GF-D8 (cell line): Measurements from ENCODE around the gene SUPT3H.
"Not testable (repeated sequence)": the region's sequence is repeated elsewhere in the genome, so short reads cannot be mapped to it uniquely, and the experiment has no call there.

Experiments used
- DNase-seq: peaks from one replicate; lab custom pipeline; 2025; lab: John Stamatoyannopoulos, UW

Gene SUPT3H

DNA sequence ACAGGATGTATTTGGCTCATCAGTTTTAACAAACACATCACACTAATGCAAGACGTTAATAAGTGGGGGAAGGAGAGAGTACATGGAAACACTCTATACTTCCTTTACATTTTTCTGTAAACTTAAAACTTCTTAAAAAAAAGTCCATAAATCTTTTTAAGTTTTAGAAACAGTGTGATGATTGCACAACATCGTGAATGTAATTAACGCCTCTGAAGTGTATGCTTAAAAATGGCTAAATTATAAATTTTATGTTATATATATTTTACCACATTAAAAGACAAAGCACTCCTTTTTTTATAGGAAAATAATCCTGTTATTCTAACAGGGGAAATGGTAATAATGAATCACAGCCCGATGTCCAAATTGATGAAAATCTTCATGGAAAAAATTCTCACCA is 193.7 kb downstream of the SUPT3H start:
- no peak for DNase-seq

DNA sequence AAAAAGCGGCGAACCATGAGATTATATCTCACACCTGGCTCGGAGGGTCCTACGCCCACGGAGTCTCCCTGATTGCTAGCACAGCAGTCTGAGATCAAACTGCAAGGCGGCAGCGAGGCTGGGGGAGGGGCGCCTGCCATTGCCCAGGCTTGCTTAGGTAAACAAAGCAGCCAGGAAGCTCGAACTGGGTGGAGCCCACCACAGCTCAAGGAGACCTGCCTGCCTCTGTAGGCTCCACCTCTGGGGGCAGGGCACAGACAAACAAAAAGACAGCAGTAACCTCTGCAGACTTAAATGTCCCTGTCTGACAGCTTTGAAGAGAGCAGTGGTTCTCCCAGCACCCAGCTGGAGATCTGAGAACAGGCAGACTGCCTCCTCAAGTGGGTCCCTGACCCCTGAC is 201.4 kb downstream of the SUPT3H start:
- not testable (repeated sequence) for DNase-seq

DNA sequence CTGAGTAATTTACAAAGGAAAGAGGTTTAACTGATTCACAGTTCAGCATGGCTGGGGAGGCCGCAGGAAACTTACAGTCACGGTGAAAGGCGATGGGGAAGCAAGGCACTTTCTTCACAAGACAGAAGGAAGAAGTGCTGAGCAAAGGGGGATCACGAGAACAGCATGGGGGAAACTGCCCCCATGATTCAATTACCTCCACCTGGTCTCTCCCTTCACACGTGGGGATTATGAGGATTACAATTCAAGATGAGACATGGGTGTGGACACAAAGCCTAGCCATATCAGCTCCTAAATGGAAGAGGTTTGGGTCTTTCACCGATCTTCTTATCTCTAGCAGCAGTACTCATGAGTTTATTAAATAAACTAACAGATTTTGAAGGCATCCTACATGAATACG is 202.5 kb downstream of the SUPT3H start:
- DNase-seq, result no peak

DNA sequence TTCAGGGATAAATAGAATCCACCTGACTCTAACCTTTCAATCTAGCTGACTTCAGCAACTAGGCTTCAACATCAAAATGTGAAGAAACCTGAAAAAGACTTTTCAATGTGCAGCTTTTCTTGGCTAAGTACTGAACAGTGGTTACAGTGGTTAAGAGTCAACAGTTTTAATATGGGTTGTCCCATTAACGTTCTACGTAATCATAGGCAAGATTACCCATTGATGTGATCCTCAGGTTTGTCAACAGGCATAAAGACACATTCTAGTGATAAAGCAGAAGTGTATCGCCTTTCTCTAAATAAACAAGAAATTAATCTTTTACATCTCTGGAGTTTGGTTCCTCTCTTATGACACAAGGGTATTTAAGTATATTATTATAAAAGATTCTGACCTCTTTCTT is 203.7 kb downstream of the SUPT3H start:
- no peak for DNase-seq

DNA sequence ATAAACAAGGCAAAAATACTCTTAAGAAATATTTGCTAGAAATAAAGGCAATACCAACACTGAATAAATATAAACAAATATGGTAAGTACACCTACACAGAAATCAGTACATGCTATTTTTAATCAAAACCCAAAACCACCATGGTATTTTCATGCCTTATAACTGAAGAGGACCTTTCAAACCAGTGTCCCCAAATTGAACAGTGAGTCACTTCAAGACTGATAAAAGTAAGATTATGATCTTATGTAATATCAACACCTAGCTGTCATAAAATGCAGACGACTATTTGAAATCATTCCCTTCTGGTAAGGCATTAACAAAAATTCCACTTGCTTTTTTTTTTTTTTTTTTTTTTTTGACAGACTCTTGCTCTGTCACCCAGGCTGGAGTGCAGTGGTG is 206.4 kb downstream of the SUPT3H start:
- DNase-seq, result no peak

DNA sequence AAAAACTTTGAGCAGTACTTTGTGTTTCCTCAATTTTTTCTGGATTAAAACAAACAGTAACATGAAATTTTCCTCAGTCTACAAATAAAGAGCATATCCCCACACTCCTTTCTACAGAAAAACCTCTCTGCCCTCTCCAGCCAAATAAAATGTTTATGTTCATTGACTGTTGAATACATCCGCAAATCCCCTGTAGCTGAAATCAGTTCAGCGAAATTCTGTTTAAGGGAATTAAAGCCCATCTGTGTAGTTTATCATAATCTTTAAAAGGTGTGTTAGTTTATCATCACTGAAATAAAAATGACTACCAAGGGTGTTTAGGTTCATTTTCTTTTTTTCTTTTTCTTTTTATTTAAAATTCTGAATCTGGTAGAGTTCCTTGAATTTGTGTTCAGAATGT is 207.4 kb downstream of the SUPT3H start:
- no peak for DNase-seq

DNA sequence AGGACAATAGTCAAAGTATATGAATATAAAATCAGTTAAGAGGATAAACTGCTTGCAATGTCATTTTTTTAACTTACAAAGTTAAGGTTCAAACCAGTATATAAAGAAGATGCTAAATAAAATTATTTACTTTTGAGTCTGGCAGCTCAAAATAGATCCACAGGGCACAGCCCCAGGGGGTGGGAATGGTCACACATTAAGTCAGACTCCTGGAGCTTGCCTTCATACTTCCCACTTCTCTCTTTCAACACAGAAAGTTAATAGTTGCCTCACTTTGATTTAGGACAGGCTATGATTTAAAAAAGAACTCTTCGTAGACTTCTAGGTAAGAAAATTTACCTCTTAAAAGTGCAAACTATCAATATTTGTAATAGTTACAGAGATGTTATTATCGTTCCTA is 207.9 kb downstream of the SUPT3H start:
- DNase-seq, result no peak

DNA sequence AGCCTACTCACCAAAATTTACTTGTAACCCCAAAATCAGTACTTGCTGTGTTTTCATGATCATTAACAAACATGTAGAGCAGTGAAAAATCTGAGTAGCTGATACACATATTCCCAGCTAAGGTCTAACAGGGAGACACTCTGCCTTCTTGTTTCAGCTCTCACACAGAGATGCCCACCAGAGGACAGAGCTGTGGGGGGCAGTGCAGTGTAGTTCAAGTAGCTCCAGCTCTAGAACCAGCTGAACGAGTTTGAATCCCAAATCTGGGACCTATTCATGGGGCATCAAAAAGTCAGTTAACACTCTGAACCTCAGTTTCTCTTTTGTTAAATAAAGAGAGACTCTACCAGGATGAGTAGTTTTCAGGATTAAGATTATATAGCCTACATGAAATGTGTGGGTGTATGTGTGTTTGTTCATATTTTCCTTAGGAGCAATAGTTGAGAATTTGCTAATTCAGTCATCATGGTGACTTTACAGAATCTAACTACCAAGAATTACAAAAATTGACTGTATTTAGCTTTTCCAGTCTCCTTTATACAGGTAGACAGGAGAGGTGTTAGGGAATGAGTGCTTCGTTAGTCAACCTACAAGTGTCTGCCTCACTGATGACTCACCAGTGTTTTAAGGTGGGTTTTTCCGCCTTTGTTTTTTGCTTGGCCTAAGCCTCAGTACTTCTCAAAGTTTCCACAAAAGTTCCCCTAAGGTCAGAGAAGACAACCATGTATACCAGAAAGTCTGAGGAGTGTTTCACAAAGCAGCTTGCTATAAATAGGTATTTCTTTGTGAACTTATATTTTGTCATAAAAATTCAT is 213.6 kb downstream of the SUPT3H start:
- DNase-seq, result no peak

DNA sequence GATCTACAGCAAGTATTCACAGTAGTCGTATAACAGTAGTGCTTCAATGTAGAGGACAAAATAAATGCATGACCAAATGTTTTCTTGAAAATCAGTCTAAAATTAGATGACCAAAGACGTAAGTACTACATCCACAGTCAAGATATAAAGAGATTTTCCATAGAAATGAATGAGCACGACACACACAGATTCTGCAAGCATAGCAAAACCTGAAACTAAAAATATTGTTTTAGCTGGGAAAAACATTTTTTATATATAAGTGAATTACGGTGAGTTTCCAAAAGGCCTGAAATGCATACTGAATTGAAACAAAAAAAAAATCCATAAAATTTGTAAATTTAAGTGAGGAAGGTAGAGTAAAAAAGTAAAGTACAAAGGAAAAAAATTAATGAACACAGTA is 217.4 kb downstream of the SUPT3H start:
- DNase-seq, result no peak

DNA sequence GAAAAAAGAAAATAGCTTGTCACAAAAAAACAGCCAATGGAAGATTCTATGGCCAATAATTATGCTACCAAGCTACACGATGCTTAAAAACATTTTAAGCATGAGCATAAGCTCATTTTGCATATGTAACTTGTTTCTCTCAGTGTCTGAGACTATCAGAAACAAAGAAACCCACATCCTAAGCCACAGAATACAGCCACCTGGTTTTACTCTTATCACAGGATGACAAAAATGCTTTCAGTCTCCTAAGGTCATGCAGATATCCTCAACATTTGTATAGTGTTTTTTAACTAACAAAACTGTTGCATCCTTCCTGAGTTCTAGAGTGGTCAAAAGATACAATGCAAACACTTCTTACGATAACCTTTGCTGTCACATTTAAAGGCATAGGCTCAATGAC is 221.7 kb downstream of the SUPT3H start:
- no peak for DNase-seq

DNA sequence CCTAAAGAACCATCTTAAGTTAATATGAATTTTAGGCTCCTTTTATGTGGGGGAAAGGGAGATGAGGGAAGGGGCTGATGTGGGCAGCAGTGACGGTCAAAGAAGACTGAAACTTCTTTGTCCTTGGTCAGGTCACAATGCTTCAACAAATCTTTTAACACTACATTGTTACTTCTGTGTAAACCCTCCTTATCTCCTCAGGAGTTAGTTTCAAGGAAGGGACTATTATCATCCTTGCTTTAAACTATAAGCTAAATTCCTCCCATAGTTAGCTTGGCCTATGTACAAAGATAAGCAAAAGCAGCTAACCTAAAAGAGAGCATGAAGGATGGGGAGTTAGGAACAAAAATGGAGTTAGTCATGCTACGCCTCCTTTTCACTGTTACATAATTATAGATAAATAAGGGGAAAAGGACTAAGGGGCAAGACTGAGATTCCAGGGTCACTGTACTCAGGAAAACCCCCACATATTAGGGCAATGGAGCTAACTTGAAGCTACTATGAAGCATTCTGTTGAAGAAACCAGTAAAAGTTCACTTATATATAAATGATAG is 222.3 kb downstream of the SUPT3H start:
- no peak for DNase-seq

DNA sequence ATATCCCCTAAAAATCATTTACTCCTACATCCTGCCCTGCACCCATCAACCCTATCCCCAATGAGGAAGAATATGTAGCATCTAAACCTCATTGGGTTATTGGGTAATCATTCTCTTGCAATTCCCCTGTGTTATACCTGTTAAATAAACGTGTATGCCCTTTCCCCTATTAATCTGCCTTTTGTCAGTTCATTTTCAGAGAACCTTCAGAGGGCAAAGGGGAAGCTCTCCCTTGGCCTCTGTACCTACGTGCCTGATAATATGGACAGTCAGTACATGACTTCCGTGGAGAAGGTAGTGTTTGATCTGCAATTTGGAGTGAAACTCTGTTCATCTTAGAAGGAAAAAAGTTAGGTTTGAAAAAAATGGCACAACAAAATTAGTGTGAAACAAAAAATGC is 223.1 kb downstream of the SUPT3H start:
- no peak for DNase-seq

DNA sequence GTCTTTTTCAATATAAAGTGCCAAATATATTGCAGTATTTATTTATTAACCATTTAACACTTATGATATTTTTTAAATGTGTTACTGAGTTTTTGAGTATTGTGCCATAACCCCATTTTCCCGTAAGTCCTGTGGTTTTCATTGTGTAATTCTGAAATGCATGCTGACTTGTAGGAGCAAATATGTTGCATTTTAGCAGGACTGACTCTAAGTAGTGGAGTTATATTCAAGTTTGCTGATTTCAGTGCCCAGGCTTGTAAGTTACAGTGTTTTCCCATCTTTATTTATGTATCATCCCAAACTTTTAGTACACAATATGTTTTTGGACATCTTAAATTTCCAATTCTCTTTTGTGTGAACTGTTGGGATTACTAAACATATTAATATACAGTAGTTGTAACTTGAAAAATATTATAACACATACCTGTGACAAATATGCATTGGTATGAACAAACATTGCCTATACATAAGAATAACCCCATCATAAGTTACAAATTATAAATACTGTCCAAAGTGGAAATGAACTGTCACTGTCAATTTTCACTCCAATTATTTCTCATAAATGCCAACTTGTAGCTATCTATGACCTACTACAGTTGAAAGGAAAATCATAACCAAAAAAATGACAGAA is 228.9 kb downstream of the SUPT3H start:
- DNase-seq, result no peak

DNA sequence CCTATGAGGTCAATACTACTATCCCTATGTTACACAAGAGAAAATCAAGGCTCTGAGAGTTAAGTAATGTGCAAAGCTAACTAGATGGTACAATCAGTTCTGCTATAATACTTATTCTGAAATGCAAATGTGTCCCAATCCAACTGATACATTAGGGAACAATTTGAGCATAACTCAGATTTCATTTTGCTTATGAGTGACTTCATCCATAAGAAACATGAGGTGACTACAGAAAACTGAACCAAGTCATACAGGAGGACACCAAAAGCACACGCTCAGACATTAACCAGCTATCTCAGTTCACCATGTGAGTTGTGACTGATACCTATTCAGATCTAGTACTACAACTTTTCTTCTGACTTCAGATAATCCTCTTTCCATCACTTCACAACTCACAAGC is 229.5 kb downstream of the SUPT3H start:
- DNase-seq, result no peak

DNA sequence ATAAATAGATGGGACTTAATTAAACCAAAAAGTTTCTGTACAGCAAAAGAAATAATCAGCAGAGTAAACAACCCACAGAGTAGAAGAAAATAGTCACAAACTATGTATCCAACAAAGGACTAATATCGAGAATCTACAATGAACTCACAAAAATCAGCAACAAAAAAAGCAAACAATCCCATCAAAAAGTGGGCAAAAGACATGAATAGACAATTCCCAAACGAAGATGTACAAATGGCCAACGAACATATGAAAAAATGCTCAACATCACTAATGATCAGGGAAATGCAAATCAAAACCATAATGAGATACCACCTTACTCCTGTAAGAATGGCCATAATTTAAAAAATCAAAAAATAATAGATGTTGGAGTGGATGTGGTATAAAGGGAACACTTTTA is 232.1 kb downstream of the SUPT3H start:
- DNase-seq, result not testable (repeated sequence)

DNA sequence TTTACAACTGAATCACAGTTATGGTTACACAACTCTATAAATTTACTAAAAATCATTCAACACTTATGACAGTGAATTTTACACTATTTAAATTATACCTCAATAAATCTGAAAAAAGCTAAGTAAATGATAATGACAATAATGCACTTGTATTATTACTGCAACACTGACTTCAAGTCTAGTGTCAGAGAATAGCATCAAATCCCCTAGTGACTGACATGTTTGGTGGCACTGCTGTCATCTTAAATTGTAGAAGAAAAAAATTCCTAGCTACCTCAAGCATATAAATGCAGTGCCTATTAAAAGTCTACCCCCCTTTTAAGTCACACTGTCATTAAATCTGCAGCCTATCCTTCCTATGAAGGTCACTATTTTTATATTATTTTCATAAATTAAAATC is 239.0 kb downstream of the SUPT3H start:
- no peak for DNase-seq

DNA sequence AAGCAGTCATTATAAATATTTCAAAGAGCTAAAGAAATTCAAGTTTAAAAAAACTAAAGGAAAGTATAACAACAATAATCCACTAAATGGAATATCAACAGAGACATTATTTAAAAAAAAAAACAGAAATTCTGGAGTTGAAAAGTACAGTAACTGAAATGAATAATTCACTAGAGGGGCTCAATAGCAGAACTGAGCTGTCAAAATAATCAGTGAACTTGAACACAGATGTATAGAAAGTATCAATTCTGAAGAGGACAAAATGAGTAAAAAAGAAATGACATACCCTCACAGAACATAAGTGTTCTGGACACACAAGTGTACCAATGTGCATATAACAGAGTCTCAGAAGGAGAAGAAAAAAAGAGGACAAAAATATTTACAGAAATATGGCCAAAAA is 241.2 kb downstream of the SUPT3H start:
- no peak for DNase-seq

DNA sequence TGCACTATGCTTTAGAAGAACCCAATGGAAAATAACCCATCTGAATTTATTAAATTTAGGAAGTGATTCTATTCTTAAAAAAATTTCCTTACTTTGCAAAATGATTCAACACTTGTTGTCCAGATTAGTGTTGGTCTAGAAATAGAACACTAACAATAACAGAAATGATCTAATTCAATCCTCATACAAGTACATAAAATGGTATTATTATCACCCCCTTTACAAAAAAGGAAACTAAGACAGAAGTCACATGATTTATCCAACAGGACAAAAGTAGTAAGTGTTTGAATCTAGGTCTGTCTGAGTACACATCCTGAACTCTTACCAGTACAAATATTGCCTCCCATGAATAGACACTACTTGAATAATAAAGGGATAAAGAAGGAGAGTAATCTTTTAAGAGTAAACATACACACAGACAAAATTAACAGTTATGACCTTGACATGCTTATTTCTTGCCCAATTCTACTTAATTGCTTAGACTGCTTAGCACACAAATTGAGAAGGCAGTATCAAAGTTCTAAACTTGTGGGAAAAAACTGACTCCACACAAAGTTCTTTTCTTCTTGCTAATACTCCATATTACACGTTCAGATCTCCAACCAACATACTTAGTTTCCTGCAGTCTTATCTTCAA is 245.0 kb downstream of the SUPT3H start:
- DNase-seq, result no peak

DNA sequence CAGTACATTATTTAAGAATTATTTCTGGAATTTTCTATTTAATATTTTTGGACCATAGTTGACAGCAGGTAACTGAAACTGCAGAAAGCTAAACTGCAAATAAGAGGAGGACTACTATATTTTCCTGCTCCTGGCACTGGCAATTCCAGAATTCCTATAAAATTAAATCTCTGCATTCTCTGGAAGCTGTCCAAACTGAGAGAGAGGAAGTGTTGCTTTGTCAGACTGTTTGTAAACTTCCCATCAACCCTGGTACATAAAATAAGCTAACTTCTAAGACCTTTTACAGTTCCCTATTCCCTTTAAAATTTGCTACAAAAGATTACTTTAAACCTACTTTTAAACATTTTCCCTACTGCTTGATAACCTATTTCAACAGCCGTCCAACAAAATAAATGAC is 245.7 kb downstream of the SUPT3H start:
- DNase-seq, result no peak

DNA sequence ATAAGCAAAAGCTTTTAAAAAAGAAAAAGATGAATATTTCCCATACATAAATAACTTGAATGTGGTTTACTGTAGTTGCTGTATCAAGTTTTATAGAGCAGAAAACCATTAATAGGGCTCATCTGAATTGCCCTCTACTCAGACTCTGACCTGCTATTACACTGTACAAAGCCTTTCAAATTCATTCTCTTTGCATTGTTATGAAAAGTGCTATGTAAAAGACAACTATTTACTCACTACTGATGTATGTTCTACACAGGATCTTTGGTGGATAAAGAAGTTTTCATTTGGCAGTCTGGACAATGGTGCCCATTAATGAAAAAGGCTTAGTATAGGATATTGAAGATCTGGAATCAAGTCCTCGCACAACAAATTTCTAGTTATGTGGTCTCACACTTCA is 248.7 kb downstream of the SUPT3H start:
- no peak for DNase-seq

DNA sequence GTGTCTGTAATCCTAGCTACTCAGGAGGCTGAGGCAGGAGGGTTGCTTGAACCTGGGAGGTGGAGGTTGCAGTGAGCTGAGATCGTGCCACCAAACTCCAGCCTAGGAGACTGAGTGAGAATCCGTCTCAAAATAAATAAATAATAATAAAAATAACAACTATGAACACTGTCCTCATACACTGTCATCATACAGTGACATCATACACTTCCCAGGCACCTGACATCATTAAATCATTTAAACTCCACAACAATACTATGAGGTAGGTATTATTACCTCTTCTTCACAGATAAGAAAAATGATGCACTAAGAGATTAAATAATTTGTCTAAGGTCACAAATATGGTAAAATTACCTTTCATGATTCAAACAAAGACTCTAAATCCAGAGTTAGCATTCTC is 250.5 kb downstream of the SUPT3H start:
- no peak for DNase-seq

DNA sequence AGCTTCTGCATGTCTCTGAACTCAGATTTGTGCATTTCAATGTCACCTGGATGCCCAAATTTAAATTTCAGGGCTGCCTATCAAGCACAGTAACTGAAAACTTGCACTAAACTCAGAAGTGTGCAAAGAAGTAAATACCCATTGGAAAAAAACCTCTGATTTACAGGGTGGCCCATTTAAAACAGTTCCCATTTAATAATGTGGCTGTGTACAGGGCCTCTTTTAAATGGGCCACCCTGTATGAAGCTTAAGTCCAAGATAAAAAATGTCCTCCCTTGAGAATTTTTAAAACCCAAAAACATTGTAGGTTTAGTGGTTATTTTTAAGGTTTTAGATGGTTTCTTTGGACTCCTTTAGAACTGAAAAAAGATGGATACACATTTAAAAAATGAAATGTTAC is 251.7 kb downstream of the SUPT3H start:
- no peak for DNase-seq

DNA sequence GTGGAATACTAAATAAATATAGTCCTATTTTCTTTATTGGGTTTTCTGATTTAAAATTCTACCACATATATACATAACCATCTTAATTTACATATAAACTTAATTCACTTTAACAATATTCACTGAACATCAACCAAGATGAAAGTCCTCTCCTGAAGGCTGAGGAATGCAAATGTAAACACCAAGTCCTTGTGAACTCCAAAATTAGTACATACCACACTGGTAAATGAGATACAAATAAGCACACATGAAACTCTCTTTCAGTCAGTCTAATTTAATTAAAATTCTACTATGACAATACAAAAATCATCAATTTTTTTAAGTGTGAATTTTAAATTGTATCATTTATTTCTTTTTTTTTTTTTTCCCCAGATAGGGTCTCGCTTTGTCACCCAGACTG is 254.7 kb downstream of the SUPT3H start:
- no peak for DNase-seq
